NCI-H69 (cell line): ENCODE data around the gene DMRTB1.

Experiments used
- DNase-seq: peaks from one replicate; lab custom pipeline; 2025; lab: John Stamatoyannopoulos, UW

The DMRTB1 gene

DNA sequence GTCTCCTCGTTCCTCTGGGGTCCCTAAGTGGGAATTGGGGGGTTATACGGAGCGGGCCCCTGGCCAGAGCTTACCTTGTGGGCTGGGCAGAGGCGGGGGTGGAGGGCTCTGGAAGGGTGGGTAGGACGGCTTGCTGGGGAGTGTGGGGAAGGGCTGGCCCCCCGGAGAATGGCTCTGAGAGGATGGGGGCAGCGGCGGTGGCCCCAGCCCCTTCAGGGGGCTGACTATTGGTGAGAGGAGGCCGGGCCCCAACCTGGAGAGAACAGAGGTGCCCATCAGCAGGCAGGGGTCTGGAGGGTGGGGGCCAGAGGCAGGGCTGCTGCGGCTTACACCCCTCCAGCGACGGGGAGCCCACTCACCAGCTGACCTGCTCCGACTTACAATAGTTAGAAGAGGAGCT is 50.6 kb downstream of the DMRTB1 start:
- DNase-seq, result no peak

GRCh38 chr1:53510215-53510614 is 51.0 kb downstream of the DMRTB1 start:
- no peak for DNase-seq

DNA sequence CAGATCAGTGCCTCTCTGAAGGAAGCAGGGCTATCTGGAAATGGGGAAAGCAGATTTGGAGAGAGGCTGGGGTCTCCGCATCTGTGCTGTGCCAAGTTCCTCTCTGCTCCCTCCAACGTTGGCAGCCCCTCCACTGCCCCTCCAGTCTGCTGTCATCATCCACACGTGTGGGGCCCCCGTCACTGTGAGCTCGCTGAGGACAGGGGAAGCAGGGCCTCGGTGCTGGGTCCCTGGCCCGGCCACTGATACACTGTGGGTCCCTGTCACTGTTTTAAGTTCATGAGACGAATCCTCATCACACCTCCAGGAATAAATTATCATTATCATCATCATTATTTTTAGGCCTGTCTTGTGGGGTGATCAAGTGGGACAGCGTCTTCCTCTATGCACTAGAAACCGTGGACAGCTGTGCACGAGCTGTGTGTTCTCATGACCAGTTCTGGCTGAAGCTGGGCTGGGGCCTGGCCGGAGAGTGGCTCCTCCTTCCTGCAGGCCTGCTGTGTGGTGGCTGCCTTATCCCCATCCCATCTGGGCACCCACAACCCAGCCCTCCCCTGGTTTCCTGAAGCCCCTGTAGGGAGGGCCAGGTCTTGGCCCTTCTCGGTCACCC is 52.2 kb downstream of the DMRTB1 start:
- peak; percentile 79 for DNase-seq

DNA sequence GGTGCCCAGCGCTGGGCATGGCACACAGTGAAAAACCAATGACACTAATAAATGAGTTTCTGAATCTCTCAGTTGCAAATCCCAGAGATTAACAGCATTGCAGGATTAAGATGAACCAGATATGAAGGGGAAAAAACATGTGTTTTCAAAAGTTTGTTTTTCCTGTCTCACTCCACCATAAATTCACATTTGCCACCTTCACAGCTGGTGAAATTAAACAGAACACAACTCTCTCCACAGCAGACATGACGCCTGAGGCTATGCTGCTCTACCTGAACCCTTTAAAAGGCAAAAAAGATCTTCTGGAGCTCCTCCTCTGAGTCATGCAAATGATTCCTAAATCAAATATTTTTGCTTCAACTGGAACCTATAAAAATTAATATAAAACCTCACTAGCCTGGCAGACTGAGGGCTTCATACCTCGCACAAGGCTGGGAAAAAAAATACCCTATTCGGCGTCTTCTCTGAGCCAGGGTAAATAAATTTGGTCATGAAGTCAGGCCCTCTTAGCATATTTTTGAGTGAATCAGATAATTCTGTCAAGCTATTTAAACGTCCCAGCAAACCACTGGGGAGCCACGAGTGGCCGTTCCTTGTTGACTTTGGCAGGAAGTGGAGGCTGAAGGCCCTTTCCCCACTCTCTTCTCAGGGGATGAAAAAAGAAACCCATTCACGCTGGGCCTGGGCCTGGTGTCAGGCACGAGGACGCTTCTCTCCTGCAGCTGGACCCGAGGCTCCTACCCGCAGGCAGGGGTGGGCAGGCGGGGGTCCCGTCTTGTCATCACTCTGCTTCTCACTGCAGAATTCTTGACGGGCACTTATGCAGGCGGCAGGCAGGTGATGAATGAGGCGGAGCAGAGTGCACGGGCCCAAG is 53.0 kb downstream of the DMRTB1 start:
- DNase-seq, result peak; percentile 89

- peak; percentile 40 for DNase-seq
Observed at GRCh38 chr1:53512807-53513755, 53.9 kb downstream of the DMRTB1 start.

GRCh38 chr1:53513846-53514245 is 54.6 kb downstream of the DMRTB1 start:
- DNase-seq, result peak; percentile 82

DNA sequence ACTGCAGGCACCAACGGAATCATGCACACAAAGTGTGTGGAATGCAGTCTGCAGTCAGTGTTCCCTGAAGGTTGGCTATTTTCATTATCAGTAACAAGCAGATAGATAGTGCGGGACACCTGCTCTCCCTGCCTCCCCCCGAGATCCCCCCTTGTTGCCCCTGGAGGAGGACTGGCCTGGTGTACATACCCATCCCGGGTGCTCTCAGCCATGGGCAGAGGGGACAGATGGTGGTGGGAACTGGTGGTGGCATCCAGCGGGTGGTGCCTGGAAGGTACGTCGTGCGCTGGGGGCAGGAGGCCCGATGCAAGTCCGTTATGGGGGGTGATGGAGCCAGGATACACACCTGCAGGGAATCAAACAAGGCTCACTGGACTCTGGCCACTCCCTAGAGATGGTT is 55.2 kb downstream of the DMRTB1 start:
- no peak for DNase-seq

DNA sequence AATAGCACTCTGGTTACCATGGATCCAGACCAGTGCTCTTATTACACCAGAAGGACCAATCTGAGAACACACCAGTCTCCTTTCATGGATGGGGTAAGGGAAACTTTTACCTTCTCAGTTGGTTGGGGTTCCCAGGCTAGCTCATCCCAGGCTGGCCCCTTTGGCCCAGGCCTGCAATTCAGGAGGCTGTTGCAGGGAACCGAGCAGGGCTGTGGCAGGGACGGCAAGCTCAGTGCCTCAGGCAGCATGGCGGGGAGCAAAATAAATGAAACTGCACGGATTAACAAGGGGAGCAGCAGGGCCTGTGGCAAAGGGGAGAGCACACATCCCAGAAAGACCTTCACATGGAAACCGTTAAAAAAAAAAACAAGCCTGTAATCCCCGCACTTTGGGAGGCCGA is 57.0 kb downstream of the DMRTB1 start:
- DNase-seq, result peak; percentile 30
